ENCODE measurements around the gene HMGCS2.
"Not testable (repeated sequence)": the region's sequence is repeated elsewhere in the genome, so short reads cannot be mapped to it uniquely, and the experiment has no call there.

The HMGCS2 gene

DNA sequence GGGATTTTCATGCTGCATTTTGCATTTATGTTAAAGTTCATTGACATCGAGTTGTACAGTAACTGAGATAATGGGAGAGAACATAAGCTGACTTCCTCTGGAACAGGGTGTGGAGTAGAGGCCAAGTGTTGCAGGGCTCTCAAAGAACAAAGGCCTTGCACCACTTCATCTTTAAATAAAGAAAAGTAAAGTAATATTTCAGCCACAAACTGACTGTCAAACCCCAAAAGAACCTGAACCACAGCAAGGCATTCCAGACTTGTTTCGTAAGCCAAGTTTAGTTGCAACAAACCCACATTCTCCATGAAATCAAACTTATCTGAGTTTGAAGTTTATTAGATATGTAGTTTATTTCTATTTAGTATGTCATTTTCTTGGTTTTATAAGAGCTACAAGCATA lies 19.1 kb upstream of the HMGCS2 start:
- no peak for DNase-seq

DNA sequence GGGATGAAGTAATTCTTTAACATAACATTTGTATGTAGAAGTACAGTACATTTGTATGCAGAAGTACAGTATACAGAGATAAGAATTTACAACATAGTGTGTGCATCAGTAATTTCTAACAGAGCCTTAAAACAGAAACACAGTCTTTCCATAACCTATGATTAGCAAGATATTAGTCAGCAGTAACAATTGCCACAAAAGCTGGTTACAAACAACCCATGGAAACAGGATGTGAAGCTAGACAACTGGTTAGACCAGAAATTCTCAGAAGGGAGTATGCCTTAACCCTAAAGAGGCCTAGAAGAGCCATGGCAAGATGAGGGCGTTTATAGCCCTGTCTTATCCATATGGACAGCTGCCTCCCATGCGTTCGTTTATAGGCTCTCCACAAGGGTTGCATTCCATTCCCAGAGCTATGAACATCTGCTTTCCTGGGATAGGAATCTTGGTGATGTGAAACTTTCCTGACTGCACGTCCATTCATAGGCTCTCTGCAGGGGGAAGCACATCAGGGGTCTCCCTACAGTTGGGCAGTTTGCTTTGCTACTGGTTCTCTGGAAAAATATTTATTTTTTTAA lies 17.9 kb upstream of the HMGCS2 start:
- not testable (repeated sequence) for DNase-seq

DNA sequence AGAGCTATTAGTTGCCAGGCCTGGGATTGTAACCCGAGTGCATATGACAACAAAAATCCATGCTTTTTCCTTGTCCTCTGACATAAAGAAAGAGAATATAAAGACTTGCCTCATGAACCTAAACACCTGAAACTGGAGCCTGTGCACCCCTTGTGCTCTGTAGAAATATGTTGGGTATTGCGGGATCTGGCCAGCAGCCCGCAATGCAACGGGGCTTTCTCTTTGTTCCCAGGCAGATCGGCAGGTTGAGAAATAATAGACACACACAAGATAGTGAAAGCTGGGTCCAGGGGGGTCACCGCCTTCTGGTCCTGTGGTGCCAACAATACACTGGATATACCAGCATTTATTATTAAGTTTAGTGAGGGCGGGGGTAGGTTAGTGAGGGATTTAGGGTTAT lies 17.3 kb upstream of the HMGCS2 start:
- DNase-seq: not testable (repeated sequence)

GRCh38 chr1:119784191-119784781 lies 15.6 kb upstream of the HMGCS2 start:
- DNase-seq: no peak

GRCh38 chr1:119783354-119784185 lies 14.9 kb upstream of the HMGCS2 start:
- DNase-seq: no peak

- no peak for DNase-seq
These were observed 14.1 kb upstream of the HMGCS2 start for GRCh38 chr1:119782631-119783325.

- no peak for DNase-seq
These were observed 12.9 kb upstream of the HMGCS2 start for GRCh38 chr1:119781434-119782210.

DNA sequence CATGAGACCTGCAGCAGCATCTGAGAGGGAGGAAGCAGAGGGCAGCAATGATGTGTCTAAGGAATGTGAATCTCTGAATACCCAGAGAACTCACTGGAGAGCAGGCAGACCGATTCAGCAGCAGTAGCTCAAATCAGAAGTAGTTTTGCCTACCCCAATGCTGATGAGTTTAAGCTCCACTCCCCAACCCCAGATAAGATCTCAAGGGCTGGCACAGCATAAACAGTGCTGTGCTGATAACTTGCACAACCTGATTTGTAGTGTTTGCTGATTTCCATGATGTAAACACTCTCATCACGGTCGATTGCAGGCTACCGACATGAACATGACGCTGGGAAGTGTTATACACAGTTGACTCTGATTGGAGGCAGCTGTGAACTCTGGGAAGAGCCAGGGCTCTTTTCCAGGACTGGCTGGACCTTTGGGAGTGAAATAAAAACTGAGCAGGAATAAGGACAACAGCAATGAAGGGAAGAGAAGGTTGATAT lies 11.2 kb upstream of the HMGCS2 start:
- DNase-seq: no peak

- DNase-seq: no peak
These were observed 10.3 kb upstream of the HMGCS2 start for GRCh38 chr1:119778886-119779560.

DNA sequence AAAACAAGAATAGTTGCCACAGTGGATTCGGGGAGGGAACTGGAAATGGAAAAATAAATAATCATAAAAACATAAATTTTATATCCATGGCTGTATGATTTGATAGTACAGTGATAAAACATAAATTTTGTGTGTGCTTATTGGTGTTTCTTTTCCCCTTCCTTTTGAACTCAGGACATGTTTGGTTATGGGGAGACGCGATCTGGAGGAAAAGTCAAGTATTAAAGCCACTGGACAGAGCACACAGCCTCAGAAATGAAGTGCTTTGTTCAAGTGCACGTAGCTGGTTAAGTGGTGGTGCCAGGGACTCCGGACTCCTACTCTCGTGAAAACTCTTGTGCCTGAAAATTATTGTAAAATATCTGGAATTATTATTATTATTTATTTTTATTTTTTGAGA lies 9.7 kb upstream of the HMGCS2 start:
- no peak for DNase-seq

GRCh38 chr1:119774746-119775490 lies 6.2 kb upstream of the HMGCS2 start:
- no peak for DNase-seq

GRCh38 chr1:119773711-119774241 lies 5.1 kb upstream of the HMGCS2 start:
- DNase-seq: no peak

DNA sequence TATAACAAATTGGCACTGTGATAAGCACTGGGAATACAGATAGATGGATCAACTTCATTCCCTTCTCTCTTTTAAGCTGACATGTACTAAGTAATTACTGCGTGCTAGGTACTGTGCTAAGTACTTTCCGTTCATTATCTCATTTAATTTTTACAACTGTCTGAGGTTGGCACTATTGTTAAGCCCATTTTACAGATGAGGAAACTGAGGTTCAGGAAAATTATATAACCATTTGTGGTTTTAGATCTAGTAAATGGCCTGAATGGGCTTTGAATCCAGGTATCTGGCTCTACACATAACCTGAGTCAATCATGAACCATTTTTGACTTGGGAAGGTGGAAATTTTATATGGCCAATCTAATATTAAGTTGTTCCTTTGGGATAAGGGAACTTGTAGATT lies 3.6 kb upstream of the HMGCS2 start:
- no peak for DNase-seq

- no peak for DNase-seq
These were observed 3.1 kb upstream of the HMGCS2 start for GRCh38 chr1:119771770-119772169.

GRCh38 chr1:119771016-119771415 lies 2.3 kb upstream of the HMGCS2 start:
- no peak for DNase-seq

DNA sequence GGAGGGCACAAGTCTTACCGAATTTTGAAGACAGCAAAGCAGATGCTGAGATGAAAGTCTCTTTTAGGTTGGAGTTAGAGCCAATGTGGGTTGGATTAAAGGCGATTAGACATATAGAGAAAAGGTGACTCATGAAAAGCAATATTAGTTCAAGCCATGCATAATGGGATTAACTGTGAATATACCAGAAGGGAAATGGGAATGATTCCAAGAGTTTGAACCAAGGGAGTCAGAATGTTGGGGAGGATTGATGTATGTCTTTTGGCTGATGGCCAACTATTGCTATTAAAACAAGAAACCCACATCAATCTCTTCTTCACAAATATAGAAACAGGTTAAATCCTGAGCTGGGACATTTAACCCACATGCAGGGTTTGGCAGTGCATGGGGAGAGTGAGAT lies 1.2 kb downstream of the HMGCS2 start:
- no peak for DNase-seq

GRCh38 chr1:119766374-119766794 lies 2.3 kb downstream of the HMGCS2 start:
- DNase-seq: no peak

DNA sequence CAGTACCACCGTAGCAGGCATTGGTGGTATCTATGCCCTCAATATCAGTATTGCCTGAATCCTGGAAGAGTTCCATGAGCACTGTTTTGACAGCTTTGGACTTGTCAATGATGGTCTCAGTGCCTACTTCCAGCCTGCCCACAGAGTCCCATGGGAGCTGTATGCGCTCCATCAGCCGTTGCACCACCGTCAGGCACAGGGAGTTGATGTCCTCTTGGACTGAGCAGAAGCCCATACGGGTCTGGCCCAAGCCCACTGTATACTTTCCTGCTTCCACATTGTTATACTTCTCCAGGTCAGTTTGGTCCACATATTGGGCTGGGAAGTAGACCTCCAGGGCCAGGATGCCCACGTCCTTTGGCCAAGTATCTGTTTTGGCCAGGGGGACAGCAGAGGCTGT lies 4.5 kb downstream of the HMGCS2 start:
- no peak for DNase-seq

DNA sequence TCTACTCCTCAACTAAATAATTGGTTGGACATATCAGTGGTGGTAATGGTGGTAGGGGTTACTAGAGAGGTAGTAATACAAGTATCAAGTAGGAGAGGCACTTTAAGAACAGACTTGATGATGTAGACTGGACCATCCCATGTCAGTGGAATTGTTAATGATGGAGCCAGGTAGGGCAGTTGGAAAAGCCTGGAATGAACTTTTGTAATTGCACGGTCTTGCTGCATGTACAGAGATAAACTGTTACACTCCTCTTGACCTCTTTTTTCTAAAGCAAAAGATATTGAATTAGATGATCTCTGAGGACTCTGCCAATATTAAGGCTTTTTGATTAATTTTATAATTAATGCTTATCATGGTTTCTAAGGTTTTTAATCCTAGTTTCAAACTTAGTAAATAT lies 5.8 kb downstream of the HMGCS2 start:
- no peak for DNase-seq

GRCh38 chr1:119762409-119762808 lies 6.3 kb downstream of the HMGCS2 start:
- DNase-seq: no peak

DNA sequence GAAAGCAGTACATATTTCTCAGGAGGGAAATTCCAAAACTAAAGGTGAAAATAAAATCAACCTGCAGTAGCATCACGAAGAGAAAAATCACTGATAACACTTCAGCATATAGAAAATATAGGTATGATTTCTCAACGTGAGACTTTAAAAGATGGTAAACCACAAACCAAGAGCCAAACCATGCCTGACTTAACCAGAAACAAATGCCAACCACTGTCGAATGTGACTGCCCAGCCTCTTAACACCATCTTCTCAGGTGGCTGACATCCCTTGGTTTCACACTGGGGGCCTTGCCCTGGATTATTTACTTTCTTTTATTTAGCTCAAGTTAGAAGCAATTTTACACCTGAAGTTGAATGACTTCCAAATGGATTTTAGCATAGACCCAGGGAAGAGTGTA lies 10.1 kb downstream of the HMGCS2 start:
- DNase-seq: no peak
